Kidney glomerular epithelial cell (primary cell): ENCODE data around the gene ZKSCAN4.

Source experiments
- DNase-seq: peaks from one replicate; lab custom pipeline; 2025; lab: John Stamatoyannopoulos, UW

Gene ZKSCAN4

GRCh38 chr6:28252009-28252975, at the start of gene ZKSCAN4:
Gene ZKSCAN4, minus strand, starts transcription at chr6:28252269. Its CDS starts 289 bp downstream, at chr6:28251980.
- peak; percentile 92 for DNase-seq

- DNase-seq: no peak
Measured at GRCh38 chr6:28296520-28297060, 44.5 kb upstream of the ZKSCAN4 start.

- DNase-seq: no peak
Measured at GRCh38 chr6:28295326-28295725, 43.3 kb upstream of the ZKSCAN4 start.

- no peak for DNase-seq
Measured at GRCh38 chr6:28291573-28291972, 39.5 kb upstream of the ZKSCAN4 start.

- no peak for DNase-seq
Measured at GRCh38 chr6:28282926-28283325, 30.9 kb upstream of the ZKSCAN4 start.

GRCh38 chr6:28281288-28282064, 29.4 kb upstream of the ZKSCAN4 start, which contains the start of gene PGBD1:
Gene PGBD1, plus strand, starts transcription at chr6:28281572. Its CDS starts 2,242 bp downstream, at chr6:28283814.
- peak; percentile 43 for DNase-seq

GRCh38 chr6:28280595-28281287, 28.7 kb upstream of the ZKSCAN4 start:
- no peak for DNase-seq

- DNase-seq: no peak
Measured at GRCh38 chr6:28277746-28278145, 25.7 kb upstream of the ZKSCAN4 start.

GRCh38 chr6:28274888-28275287, 22.8 kb upstream of the ZKSCAN4 start:
- no peak for DNase-seq

- peak; percentile 73 for DNase-seq
Measured at GRCh38 chr6:28269492-28269891, 17.4 kb upstream of the ZKSCAN4 start.

- no peak for DNase-seq
Measured at GRCh38 chr6:28267695-28268059, 15.6 kb upstream of the ZKSCAN4 start.

GRCh38 chr6:28266962-28267694, 15.1 kb upstream of the ZKSCAN4 start, which contains the start of gene ZSCAN26:
Gene ZSCAN26, plus strand, starts transcription at chr6:28267143. Its CDS starts 4,777 bp downstream, at chr6:28271920.
- peak; percentile 89 for DNase-seq

- no peak for DNase-seq
Measured at GRCh38 chr6:28266563-28266961, 14.5 kb upstream of the ZKSCAN4 start.

GRCh38 chr6:28264834-28265401, 12.8 kb upstream of the ZKSCAN4 start:
- no peak for DNase-seq

- no peak for DNase-seq
Measured at GRCh38 chr6:28263922-28264321, 11.9 kb upstream of the ZKSCAN4 start.

GRCh38 chr6:28258877-28259777, 7.1 kb upstream of the ZKSCAN4 start, which contains the start of gene NKAPL:
Gene NKAPL, plus strand, starts transcription at chr6:28259297. Its CDS starts 75 bp downstream, at chr6:28259372.
- DNase-seq: no peak

GRCh38 chr6:28257042-28257441, 5.0 kb upstream of the ZKSCAN4 start:
- DNase-seq: no peak

- DNase-seq: no peak
Measured at GRCh38 chr6:28254121-28254519, 2.1 kb upstream of the ZKSCAN4 start.

- no peak for DNase-seq
Measured at GRCh38 chr6:28251661-28252008, 434 bp downstream of the ZKSCAN4 start.

- DNase-seq: no peak
Measured at GRCh38 chr6:28250747-28251146, 1.3 kb downstream of the ZKSCAN4 start.
